Measurements from ENCODE around the gene AKR1E2.

The AKR1E2 gene

GRCh38 chr10:4825868-4826791 lies at the start of gene AKR1E2:
AKR1E2 (plus strand) TSS chr10:4826207; CDS start chr10:4826325, 118 bp downstream.
- peak; percentile 18 to 75 (median 58) for DNase-seq

- no peak for DNase-seq
Measured at GRCh38 chr10:4776234-4776638, 49.8 kb upstream of the AKR1E2 start.

GRCh38 chr10:4778761-4779160 lies 47.2 kb upstream of the AKR1E2 start:
- DNase-seq, result no peak

GRCh38 chr10:4780091-4780490 lies 45.9 kb upstream of the AKR1E2 start:
- no peak for DNase-seq

- no peak for DNase-seq
Measured at GRCh38 chr10:4780782-4781181, 45.2 kb upstream of the AKR1E2 start.

GRCh38 chr10:4781955-4782354 lies 44.1 kb upstream of the AKR1E2 start:
- DNase-seq, result no peak

- DNase-seq, result no peak
Measured at GRCh38 chr10:4784667-4785333, 41.2 kb upstream of the AKR1E2 start.

- no peak for DNase-seq
Measured at GRCh38 chr10:4786043-4786839, 39.8 kb upstream of the AKR1E2 start.

GRCh38 chr10:4790045-4790444 lies 36.0 kb upstream of the AKR1E2 start:
- no peak for DNase-seq

- DNase-seq, result no peak
Measured at GRCh38 chr10:4790922-4791321, 35.1 kb upstream of the AKR1E2 start.

- no peak for DNase-seq
Measured at GRCh38 chr10:4792381-4792780, 33.6 kb upstream of the AKR1E2 start.

GRCh38 chr10:4801405-4801804 lies 24.6 kb upstream of the AKR1E2 start:
- DNase-seq, result no peak

GRCh38 chr10:4802711-4803487 lies 23.1 kb upstream of the AKR1E2 start:
- no peak for DNase-seq

- no peak for DNase-seq
Measured at GRCh38 chr10:4803822-4804221, 22.2 kb upstream of the AKR1E2 start.

GRCh38 chr10:4804465-4804864 lies 21.5 kb upstream of the AKR1E2 start:
- no peak for DNase-seq

GRCh38 chr10:4806534-4806933 lies 19.5 kb upstream of the AKR1E2 start:
- no peak for DNase-seq

GRCh38 chr10:4807761-4808507 lies 18.1 kb upstream of the AKR1E2 start:
- no peak for DNase-seq

- DNase-seq, result no peak
Measured at GRCh38 chr10:4809156-4809555, 16.9 kb upstream of the AKR1E2 start.

GRCh38 chr10:4810092-4810491 lies 15.9 kb upstream of the AKR1E2 start:
- no peak for DNase-seq

GRCh38 chr10:4812046-4812445 lies 14.0 kb upstream of the AKR1E2 start:
- DNase-seq, result no peak

GRCh38 chr10:4813023-4813422 lies 13.0 kb upstream of the AKR1E2 start:
- no peak for DNase-seq

GRCh38 chr10:4813496-4813895 lies 12.5 kb upstream of the AKR1E2 start:
- DNase-seq, result no peak

All from activated naive CD4-positive, alpha-beta T cell (primary cell).